Aorta (tissue), 5 donors: ENCODE results near the gene CALN1. TPM values are rescaled to one million over a fixed set of nuclear protein-coding genes. Genes with fewer than 3 reads are reported as not detected.

Experiments used
- ATAC-seq: fragments of 200-7000 bp; cut with Tn5 transposase; one replicate; pipeline ENCODE4 v1.9.1; 2022; ENCODE audit warnings: moderate library complexity; ENCODE audit not compliant: low FRiP score
- DNase-seq, 2 donors: peaks; one replicate each; pipeline ENCODE4 v3.0.0-alpha.2; 2020
- H3K27ac ChIP-seq, 2 donors: one replicate each; pipeline ENCODE4 v1.5.1; 2013; ENCODE audit warnings: low read length in 2 of 2, mild to moderate bottlenecking in 2 of 2, moderate library complexity in 2 of 2, control low read depth in 1 of 2, inconsistent platforms in 1 of 2, low read depth in 1 of 2
- H3K27me3 ChIP-seq, 2 donors: one replicate each; pipeline ENCODE4 v1.6.1; 2013; ENCODE audit warnings: control low read depth in 1 of 2, low read length in 1 of 2, mild to moderate bottlenecking in 1 of 2, moderate library complexity in 1 of 2; ENCODE audit not compliant: insufficient read depth in 2 of 2, control insufficient read depth in 1 of 2
- H3K36me3 ChIP-seq, 2 donors: one replicate each; pipeline ENCODE4 v1.6.1; 2013; ENCODE audit warnings: control low read depth in 1 of 2, low read length in 1 of 2, mild to moderate bottlenecking in 1 of 2; ENCODE audit not compliant: insufficient read depth in 2 of 2, control insufficient read depth in 1 of 2
- H3K4me1 ChIP-seq, 2 donors: one replicate each; pipeline ENCODE4 v1.6.1; 2013; ENCODE audit warnings: low read length in 2 of 2, control low read depth in 1 of 2, mild to moderate bottlenecking in 1 of 2, moderate library complexity in 1 of 2; ENCODE audit not compliant: insufficient read depth in 2 of 2, control insufficient read depth in 1 of 2
- H3K4me3 ChIP-seq, 2 donors: one replicate each; pipeline ENCODE4 v1.5.1; 2013; ENCODE audit warnings: low read length in 2 of 2, control low read depth in 1 of 2, mild to moderate bottlenecking in 1 of 2
- H3K9me3 ChIP-seq: one replicate; pipeline ENCODE4 v1.6.1; 2013; ENCODE audit warnings: mild to moderate bottlenecking, low read length; ENCODE audit not compliant: control insufficient read depth
- WGBS, 2 donors: extraction: QIAGEN DNeasy Blood & Tissue Kit; methylation state at CpG; one replicate each; pipeline ENCODE4 v1.1.7; 2013; 5-methylcytosine and 5-hydroxymethylcytosine counted together
- intact Hi-C, 2 donors: fragments of 100-400 bp; cut with DNase I; formaldehyde crosslinking; loops; one replicate each; pipeline versions ENCODE4 v1.14.2 to v1.15.0; 2022
- polyA plus RNA-seq, 2 donors: library from polyadenylated mRNA; stranded (reverse); fragments of 200-250 nt; gene quantifications; one replicate each; pipeline ENCODE4 v1.2.3, GENCODE V29; 2013
- total RNA-seq, 2 donors: library from RNA; stranded (reverse); fragmentation: NEBNext Ultra II Directional; extraction: Animal tissue kit (Norgen Biotek cat#: 25700); gene quantifications; one replicate each; pipeline ENCODE4 v1.2.1, GENCODE V29; 2021
- donor health status: healthy with polysubstance abuse.
- donor health status: Bipolar disorder and iron deficiency.
- donor health status: DM: no; HTN: no; CAD: no.
- donor health status: DM: no; HTN: no; CAD: no.
- donor health status: DM: yes; HTN: yes; CAD: no.

CALN1 gene
- total and polyA plus RNA-seq, 4 donors: 0.33 TPM; not detected in 3

- H3K9me3 ChIP-seq: peaks cover 4% of the 10 kb centered on the region
- 45 to 46% methylated on average over 5 of the region's 5 CpGs for WGBS, 2 donors
- intact Hi-C loops: no loop called here
Measured at GRCh38 chr7:72112992-72113391, 299.1 kb downstream of the CALN1 start.

DNA sequence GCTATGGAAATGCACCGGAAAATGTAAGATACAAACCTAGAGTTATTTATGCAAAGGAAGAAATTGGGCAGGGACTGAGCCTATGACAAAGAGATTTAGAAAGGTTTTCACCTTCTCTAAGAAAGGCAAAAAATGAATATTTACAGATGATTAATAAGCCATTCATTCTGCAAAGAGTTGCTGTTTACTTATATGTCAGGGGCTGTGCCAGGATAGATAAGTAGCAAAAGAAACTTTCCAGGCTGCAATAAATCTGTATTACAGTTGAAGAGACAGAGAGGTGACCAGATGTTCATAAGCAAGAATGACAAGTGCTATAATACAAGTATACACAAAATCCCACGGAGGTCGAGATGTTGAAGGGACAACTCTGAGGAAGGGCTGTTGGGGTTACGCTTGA, 299.6 kb downstream of the CALN1 start:
- no peak overlapping the region for H3K27ac ChIP-seq
- no peak for ATAC-seq
- no peak overlapping the region for H3K4me3 ChIP-seq
- H3K9me3 ChIP-seq: peaks cover 8% of the 10 kb centered on the region
- H3K4me1 ChIP-seq: no peaks in the 10 kb centered on the region
- no peak for DNase-seq
- H3K36me3 ChIP-seq: no peaks in the 10 kb centered on the region
- WGBS, 2 donors: 31 to 37% methylated on average over 4 of the region's 4 CpGs
- H3K27me3 ChIP-seq: no peaks in the 10 kb centered on the region
- intact Hi-C loops: no loop called here

More at GRCh38 chr7:72112992-72113391, 299.1 kb downstream of the CALN1 start:
- H3K4me3 ChIP-seq: no peak overlapping the region
- H3K27me3 ChIP-seq: no peaks in the 10 kb centered on the region
- no peaks in the 10 kb centered on the region for H3K4me1 ChIP-seq
- H3K36me3 ChIP-seq: no peaks in the 10 kb centered on the region
- ATAC-seq (no peak), DNase-seq (no peak)
- H3K27ac ChIP-seq: no peak overlapping the region

- DNase-seq: no peak
- H3K4me3 ChIP-seq: no peak overlapping the region
- ATAC-seq: no peak
- H3K27me3 ChIP-seq: no peaks in the 10 kb centered on the region
- 67 to 68% methylated on average over 8 of the region's 8 CpGs for WGBS, 2 donors
- no peaks in the 10 kb centered on the region for H3K4me1 ChIP-seq
- H3K36me3 ChIP-seq: no peaks in the 10 kb centered on the region
- peaks cover 8% of the 10 kb centered on the region for H3K9me3 ChIP-seq
- intact Hi-C loops: no loop called here
- no peak overlapping the region for H3K27ac ChIP-seq
Measured at GRCh38 chr7:72111086-72111485, 301.1 kb downstream of the CALN1 start.

GRCh38 chr7:72109566-72109965, 302.6 kb downstream of the CALN1 start:
- no peak for ATAC-seq
- Histone ChIP-seq H3K4me3 (no peak overlapping the region), H3K9me3 (peaks cover 8% of the 10 kb centered on the region), H3K27me3 (no peaks in the 10 kb centered on the region), H3K4me1 (no peaks in the 10 kb centered on the region), H3K36me3 (no peaks in the 10 kb centered on the region), H3K27ac (no peak overlapping the region)
- no peak for DNase-seq
- whole genome bisulfite sequencing, 2 donors: 94 to 96% methylated on average over 8 of the region's 8 CpGs
- intact Hi-C loops: no loop called here

- H3K4me1 ChIP-seq: no peaks in the 10 kb centered on the region
- ATAC-seq: no peak
- no peak overlapping the region for H3K4me3 ChIP-seq
- H3K27me3 ChIP-seq: no peaks in the 10 kb centered on the region
- DNase-seq: no peak
- intact Hi-C loops: no loop called here
- peaks cover 8% of the 10 kb centered on the region for H3K9me3 ChIP-seq
- WGBS, 2 donors: 74 to 83% methylated on average over 1 of the region's 1 CpG
- H3K36me3 ChIP-seq: no peaks in the 10 kb centered on the region
- no peak overlapping the region for H3K27ac ChIP-seq
Measured at GRCh38 chr7:72106405-72106804, 305.7 kb downstream of the CALN1 start.

DNA sequence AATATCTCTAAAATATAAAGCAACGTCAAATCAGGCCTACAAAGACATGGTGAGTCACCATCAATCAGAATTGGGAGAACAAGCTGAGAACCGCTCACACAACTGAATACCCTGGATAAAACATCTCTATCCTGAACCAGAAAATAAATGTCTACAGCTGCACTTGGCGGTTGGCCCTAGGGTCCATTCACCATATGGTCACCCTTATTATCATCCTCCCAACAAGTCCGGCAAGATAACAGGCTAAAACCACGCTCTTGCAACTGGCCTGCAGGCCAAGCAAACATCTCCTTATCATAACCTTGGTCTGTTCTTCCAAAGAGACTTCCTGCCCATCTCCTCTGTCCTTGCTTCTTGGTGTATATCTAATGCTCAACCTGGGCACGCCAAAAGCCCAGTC, 310.7 kb downstream of the CALN1 start:
- Histone ChIP-seq H3K36me3 (no peaks in the 10 kb centered on the region), H3K27ac (no peak overlapping the region), H3K9me3 (no peaks in the 10 kb centered on the region), H3K4me1 (no peaks in the 10 kb centered on the region), H3K4me3 (no peak overlapping the region), H3K27me3 (no peaks in the 10 kb centered on the region)
- ATAC-seq: no peak
- no peak for DNase-seq
- intact Hi-C loops: no loop called here
- WGBS, 2 donors: 80 to 82% methylated on average over 6 of the region's 6 CpGs

GRCh38 chr7:72099784-72100183, 312.4 kb downstream of the CALN1 start:
- Histone ChIP-seq H3K4me3 (no peak overlapping the region), H3K4me1 (no peaks in the 10 kb centered on the region), H3K36me3 (no peaks in the 10 kb centered on the region), H3K9me3 (no peaks in the 10 kb centered on the region), H3K27me3 (no peaks in the 10 kb centered on the region), H3K27ac (no peak overlapping the region)
- no peak for DNase-seq
- 66 to 68% methylated on average over 6 of the region's 6 CpGs for WGBS, 2 donors
- ATAC-seq: no peak
- intact Hi-C loops: no loop called here

- no peaks in the 10 kb centered on the region for H3K4me1 ChIP-seq
- H3K27ac ChIP-seq: no peak overlapping the region
- no peaks in the 10 kb centered on the region for H3K9me3 ChIP-seq
- WGBS, 2 donors: 12 to 17% methylated on average over 16 of the region's 16 CpGs
- intact Hi-C loops: no loop called here
- no peaks in the 10 kb centered on the region for H3K27me3 ChIP-seq
- peak in 1 of 2 donors; percentile 73 for DNase-seq
- H3K4me3 ChIP-seq: no peak overlapping the region
- ATAC-seq: no peak
- H3K36me3 ChIP-seq: no peaks in the 10 kb centered on the region
Measured at GRCh38 chr7:72098807-72099580, 313.1 kb downstream of the CALN1 start.

DNA sequence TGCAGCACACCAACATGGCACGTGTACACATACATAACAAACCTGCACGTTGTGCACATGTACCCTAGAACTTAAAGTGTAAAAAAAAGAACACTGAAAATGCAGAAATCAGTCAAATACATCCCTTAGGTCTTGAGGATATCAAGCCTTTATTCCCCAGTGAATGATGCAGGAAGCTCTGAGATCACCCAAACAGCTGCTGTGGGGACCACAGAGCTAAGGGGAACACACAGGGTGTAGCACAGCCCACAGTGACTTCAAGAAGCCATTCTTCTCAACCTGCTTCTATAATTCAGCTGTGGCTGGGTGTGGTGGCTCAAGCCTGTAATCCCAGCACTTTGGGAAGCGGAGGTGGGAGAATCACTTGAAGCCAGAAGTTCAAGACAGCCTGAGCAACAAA, 314.9 kb downstream of the CALN1 start:
- Histone ChIP-seq H3K27me3 (no peaks in the 10 kb centered on the region), H3K36me3 (no peaks in the 10 kb centered on the region), H3K9me3 (no peaks in the 10 kb centered on the region), H3K4me3 (no peak overlapping the region), H3K4me1 (no peaks in the 10 kb centered on the region), H3K27ac (no peak overlapping the region)
- WGBS, 2 donors: 90 to 92% methylated on average over 3 of the region's 3 CpGs
- ATAC-seq (no peak), DNase-seq (no peak)
- intact Hi-C loops: no loop called here
